Fibroblast of skin of right quadriceps (primary cell): ENCODE measurements around the gene BAG1.

Source experiments
- DNase-seq: peaks from one replicate; pipeline ENCODE4 v3.0.0-alpha.2; 2013

Gene BAG1

DNA sequence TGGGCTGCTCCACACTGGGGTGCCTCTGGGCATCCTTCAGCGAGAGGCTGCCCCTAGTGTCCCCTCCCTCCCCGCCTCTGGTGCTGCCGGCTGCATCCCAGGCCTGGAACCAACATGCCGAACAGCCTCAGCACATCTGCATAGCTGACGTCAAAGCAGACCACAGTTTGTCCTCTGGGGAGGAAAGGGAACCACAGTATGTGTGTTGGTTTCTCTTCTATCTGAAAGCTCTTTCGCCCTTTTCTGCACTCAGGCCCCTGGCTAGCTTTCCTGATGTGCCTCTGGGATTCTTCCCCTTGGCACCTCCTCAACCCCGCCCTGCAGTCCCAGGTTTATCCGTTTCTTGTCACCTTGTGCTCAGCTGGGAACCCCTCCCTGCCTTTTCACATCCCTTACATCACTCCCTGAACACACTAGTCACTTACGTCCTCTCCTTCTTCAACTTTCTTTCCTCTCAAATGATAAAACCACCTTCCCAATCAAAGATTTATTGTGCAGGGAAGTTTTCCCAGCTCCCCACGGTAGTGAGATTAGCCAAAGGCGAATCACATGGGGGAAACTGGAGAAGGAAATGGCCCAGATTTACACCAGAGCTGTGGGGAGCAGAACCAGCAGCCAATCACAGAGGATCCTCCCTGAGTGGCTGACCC, 61.8 kb downstream of the BAG1 start:
- peak; percentile 80 for DNase-seq
